HL-60 (cell line): ENCODE measurements around the gene GADD45A.

Experiments
- DNase-seq, 2 experiments: peaks; one replicate each; pipeline ENCODE4 v3.0.0-alpha.2; 2010 to 2020; ENCODE audit warnings: low read depth in 1 of 2, low spot score in 1 of 2
- H3K27ac ChIP-seq: fragments of 250-450 bp; sonication (Bioruptor Pico); replicated peaks from 2 replicates; pipeline ENCODE4 v1.5.1; 2020; ENCODE audit warnings: mild to moderate bottlenecking, moderate library complexity
- H3K27me3 ChIP-seq: fragments of 250-450 bp; sonication (Bioruptor Pico); 2 replicates; pipeline ENCODE4 v1.5.1; 2021; ENCODE audit warnings: mild to moderate bottlenecking, moderate library complexity; ENCODE audit not compliant: insufficient read depth, poor library complexity, severe bottlenecking
- H3K4me3 ChIP-seq: replicated peaks from 2 replicates; pipeline ENCODE4 v1.5.1; 2011; ENCODE audit warnings: mild to moderate bottlenecking, control low read depth, low read length; ENCODE audit not compliant: insufficient read depth
- GABPA ChIP-seq: IDR thresholded peaks from 2 replicates; pipeline ENCODE4 v1.6.1; 2012; ENCODE audit warnings: low read depth
- POLR2AphosphoS5 ChIP-seq: IDR thresholded peaks from 2 replicates; pipeline ENCODE4 v1.6.1; 2012; ENCODE audit warnings: low read depth
- SPI1 ChIP-seq: IDR thresholded peaks from 2 replicates; pipeline ENCODE4 v1.6.1; 2012; ENCODE audit warnings: low read depth, mild to moderate bottlenecking, borderline replicate concordance
- TF ChIP-seq, protein P1 (sequence below): IDR thresholded peaks from 2 replicates; pipeline ENCODE4 v1.6.1; 2012; ENCODE audit warnings: low read depth; ENCODE audit not compliant: insufficient replicate concordance
- TF ChIP-seq, protein P2 (sequence below): IDR thresholded peaks from one replicate; pipeline ENCODE4 v1.5.1; 2011; ENCODE audit warnings: low read length, control low read depth, inconsistent platforms; ENCODE audit not compliant: insufficient read depth

Gene GADD45A

DNA sequence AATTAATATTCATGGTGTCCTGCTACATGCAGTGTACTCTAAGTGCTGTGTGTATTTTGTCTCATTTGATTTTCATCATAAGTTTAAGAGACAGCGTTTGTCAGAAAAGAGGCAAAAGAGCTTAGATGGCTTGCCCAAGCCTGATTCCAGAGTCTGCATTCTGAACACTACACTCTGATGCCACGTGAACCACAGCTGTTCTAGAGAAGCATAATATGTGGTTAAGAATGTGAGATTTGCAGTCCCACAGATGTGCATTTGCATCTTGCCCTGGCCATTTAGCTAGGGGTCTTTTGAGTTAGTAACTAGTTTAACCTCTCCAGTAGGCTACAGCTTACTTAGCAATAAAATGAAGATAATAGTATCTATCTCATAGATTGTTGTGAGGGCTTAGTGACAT is 9.2 kb upstream of the GADD45A start:
- H3K4me3 ChIP-seq: no peak overlapping the region
- TF ChIP-seq, protein P1, sequence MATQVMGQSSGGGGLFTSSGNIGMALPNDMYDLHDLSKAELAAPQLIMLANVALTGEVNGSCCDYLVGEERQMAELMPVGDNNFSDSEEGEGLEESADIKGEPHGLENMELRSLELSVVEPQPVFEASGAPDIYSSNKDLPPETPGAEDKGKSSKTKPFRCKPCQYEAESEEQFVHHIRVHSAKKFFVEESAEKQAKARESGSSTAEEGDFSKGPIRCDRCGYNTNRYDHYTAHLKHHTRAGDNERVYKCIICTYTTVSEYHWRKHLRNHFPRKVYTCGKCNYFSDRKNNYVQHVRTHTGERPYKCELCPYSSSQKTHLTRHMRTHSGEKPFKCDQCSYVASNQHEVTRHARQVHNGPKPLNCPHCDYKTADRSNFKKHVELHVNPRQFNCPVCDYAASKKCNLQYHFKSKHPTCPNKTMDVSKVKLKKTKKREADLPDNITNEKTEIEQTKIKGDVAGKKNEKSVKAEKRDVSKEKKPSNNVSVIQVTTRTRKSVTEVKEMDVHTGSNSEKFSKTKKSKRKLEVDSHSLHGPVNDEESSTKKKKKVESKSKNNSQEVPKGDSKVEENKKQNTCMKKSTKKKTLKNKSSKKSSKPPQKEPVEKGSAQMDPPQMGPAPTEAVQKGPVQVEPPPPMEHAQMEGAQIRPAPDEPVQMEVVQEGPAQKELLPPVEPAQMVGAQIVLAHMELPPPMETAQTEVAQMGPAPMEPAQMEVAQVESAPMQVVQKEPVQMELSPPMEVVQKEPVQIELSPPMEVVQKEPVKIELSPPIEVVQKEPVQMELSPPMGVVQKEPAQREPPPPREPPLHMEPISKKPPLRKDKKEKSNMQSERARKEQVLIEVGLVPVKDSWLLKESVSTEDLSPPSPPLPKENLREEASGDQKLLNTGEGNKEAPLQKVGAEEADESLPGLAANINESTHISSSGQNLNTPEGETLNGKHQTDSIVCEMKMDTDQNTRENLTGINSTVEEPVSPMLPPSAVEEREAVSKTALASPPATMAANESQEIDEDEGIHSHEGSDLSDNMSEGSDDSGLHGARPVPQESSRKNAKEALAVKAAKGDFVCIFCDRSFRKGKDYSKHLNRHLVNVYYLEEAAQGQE: no peak
- TF ChIP-seq, protein P2, sequence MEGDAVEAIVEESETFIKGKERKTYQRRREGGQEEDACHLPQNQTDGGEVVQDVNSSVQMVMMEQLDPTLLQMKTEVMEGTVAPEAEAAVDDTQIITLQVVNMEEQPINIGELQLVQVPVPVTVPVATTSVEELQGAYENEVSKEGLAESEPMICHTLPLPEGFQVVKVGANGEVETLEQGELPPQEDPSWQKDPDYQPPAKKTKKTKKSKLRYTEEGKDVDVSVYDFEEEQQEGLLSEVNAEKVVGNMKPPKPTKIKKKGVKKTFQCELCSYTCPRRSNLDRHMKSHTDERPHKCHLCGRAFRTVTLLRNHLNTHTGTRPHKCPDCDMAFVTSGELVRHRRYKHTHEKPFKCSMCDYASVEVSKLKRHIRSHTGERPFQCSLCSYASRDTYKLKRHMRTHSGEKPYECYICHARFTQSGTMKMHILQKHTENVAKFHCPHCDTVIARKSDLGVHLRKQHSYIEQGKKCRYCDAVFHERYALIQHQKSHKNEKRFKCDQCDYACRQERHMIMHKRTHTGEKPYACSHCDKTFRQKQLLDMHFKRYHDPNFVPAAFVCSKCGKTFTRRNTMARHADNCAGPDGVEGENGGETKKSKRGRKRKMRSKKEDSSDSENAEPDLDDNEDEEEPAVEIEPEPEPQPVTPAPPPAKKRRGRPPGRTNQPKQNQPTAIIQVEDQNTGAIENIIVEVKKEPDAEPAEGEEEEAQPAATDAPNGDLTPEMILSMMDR: no peak
- no peak for DNase-seq
- H3K27ac ChIP-seq: no peak overlapping the region
- no peaks in the 10 kb centered on the region for H3K27me3 ChIP-seq

DNA sequence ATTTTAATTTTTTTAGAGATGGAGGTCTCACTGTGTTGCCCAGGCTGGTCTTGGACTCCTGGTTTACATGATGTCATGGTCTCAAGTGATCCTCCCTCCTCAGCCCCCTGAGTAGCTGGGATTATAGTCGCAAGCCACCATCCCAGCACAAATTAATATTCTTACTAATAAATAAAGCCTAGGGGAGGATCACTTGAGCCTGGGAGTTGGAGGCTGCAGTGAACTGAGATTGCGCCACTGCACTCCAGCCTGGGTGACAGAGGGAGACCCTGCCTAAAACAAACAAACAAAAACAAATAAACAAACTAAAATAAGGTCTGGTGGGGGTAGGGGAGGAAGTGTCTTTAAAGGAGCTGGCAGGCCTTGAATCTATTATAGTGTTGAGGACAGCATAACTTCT is 8.7 kb upstream of the GADD45A start:
- TF ChIP-seq, protein P2: no peak
- TF ChIP-seq, protein P1: no peak
- TF ChIP-seq POLR2AphosphoS5 (no peak), SPI1 (no peak), GABPA (no peak)
- DNase-seq: no peak
- Histone ChIP-seq H3K4me3 (no peak overlapping the region), H3K27me3 (no peaks in the 10 kb centered on the region), H3K27ac (no peak overlapping the region)

DNA sequence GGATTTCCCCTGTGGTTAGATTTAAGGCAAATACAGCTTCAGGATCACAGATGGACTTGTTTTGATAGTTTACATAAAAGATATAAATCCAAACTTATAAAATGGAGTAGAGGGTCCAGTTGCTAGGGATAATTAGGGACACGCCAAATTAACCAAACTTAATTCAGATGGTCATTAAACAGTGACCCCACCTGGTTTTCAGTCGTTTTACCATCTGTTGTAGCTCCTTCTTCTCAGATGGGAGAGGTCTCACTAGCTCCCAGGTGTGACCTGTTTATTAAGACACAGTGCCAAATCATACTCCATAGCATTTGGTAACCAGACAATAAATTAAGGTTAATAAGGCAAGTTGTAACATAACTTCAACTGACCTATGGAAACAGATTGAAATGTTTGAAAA is 8.1 kb upstream of the GADD45A start:
- H3K4me3 ChIP-seq: no peak overlapping the region
- DNase-seq: no peak
- H3K27me3 ChIP-seq: no peaks in the 10 kb centered on the region
- TF ChIP-seq, protein P1: no peak
- TF ChIP-seq, protein P2: no peak
- no peak for TF ChIP-seq SPI1
- TF ChIP-seq POLR2AphosphoS5: no peak
- no peak for TF ChIP-seq GABPA
- H3K27ac ChIP-seq: no peak overlapping the region
